ENCODE measurements around the gene SDK1.

SDK1 gene

GRCh38 chr7:3866277-3866676 lies 565.2 kb downstream of the SDK1 start:
- no peak for DNase-seq (ENCODE audit: low spot score)
- TF ChIP-seq CTCF (IDR thresholded peaks at IDR 0.05; ENCODE audit: extremely low read depth, insufficient read depth, missing control alignments), result no peak
- in situ Hi-C loops (cut with MboI; ENCODE audit: low pct_unique_long_range_greater_than_20kb, low sequenced_read_pairs, unreplicated experiment), result no loop called here

GRCh38 chr7:3867863-3868262 lies 566.8 kb downstream of the SDK1 start:
- in situ Hi-C loops (cut with MboI; ENCODE audit: low pct_unique_long_range_greater_than_20kb, low sequenced_read_pairs, unreplicated experiment), result no loop called here
- no peak for TF ChIP-seq CTCF (IDR thresholded peaks at IDR 0.05; ENCODE audit: extremely low read depth, insufficient read depth, missing control alignments)
- DNase-seq (ENCODE audit: low spot score), result no peak

- in situ Hi-C loops (cut with MboI; ENCODE audit: low pct_unique_long_range_greater_than_20kb, low sequenced_read_pairs, unreplicated experiment), result no loop called here
- DNase-seq (ENCODE audit: low spot score), result no peak
- TF ChIP-seq CTCF (IDR thresholded peaks at IDR 0.05; ENCODE audit: extremely low read depth, insufficient read depth, missing control alignments), result no peak
Observed at GRCh38 chr7:3879355-3880075, 578.5 kb downstream of the SDK1 start.

GRCh38 chr7:3880228-3880987 lies 579.4 kb downstream of the SDK1 start:
- no peak for TF ChIP-seq CTCF (IDR thresholded peaks at IDR 0.05; ENCODE audit: extremely low read depth, insufficient read depth, missing control alignments)
- in situ Hi-C loops (cut with MboI; ENCODE audit: low pct_unique_long_range_greater_than_20kb, low sequenced_read_pairs, unreplicated experiment), result no loop called here
- no peak for DNase-seq (ENCODE audit: low spot score)

- DNase-seq (ENCODE audit: low spot score), result no peak
- in situ Hi-C loops (cut with MboI; ENCODE audit: low pct_unique_long_range_greater_than_20kb, low sequenced_read_pairs, unreplicated experiment), result no loop called here
- no peak for TF ChIP-seq CTCF (IDR thresholded peaks at IDR 0.05; ENCODE audit: extremely low read depth, insufficient read depth, missing control alignments)
Observed at GRCh38 chr7:3882782-3883181, 581.7 kb downstream of the SDK1 start.

GRCh38 chr7:3884543-3884942 lies 583.5 kb downstream of the SDK1 start:
- DNase-seq (ENCODE audit: low spot score), result no peak
- in situ Hi-C loops (cut with MboI; ENCODE audit: low pct_unique_long_range_greater_than_20kb, low sequenced_read_pairs, unreplicated experiment), result no loop called here
- no peak for TF ChIP-seq CTCF (IDR thresholded peaks at IDR 0.05; ENCODE audit: extremely low read depth, insufficient read depth, missing control alignments)
